PC-3 (cell line): ENCODE results near the gene TTC34.

Source experiments
- CTCF ChIP-seq: fragments of 300-600 bp; sonication (generic); conservative IDR thresholded peaks from 2 replicates; pipeline ENCODE4 v1.5.1; 2017; ENCODE audit warnings: antibody characterized with exemption, low read depth, mild to moderate bottlenecking, low read length
- EZH2 ChIP-seq: fragments of 300-600 bp; sonication (generic); IDR thresholded peaks from one replicate; pipeline ENCODE4 v1.6.1; 2017; ENCODE audit warnings: antibody characterized with exemption, mild to moderate bottlenecking, low read length; ENCODE audit not compliant: unreplicated experiment

GRCh38 chr1:2639607-2640521 is 161.6 kb downstream of the TTC34 start:
- TF ChIP-seq CTCF (no peak), EZH2 (no peak)
